Measurements from ENCODE around the gene MCF2L.
A peak's percentile ranks its signal among the peaks of the same experiment; 100 is the strongest.
"Not testable (repeated sequence)": the region's sequence is repeated elsewhere in the genome, so short reads cannot be mapped to it uniquely, and the experiment has no call there.

MCF2L gene

GRCh38 chr13:112932971-112933370 lies 36.0 kb upstream of the MCF2L start:
- TF ChIP-seq CTCF (IDR thresholded peaks at IDR 0.05; ENCODE audit: low read depth, low read length) = no peak
- no peak overlapping the region for H3K4me3 ChIP-seq (ENCODE audit: low read depth, low read length)
- in situ Hi-C loops (cut with HindIII; ENCODE audit: low sequenced_read_pairs) = no loop called here

GRCh38 chr13:112933649-112934048 lies 35.4 kb upstream of the MCF2L start:
- no peak overlapping the region for H3K4me3 ChIP-seq (ENCODE audit: low read depth, low read length)
- in situ Hi-C loops (cut with HindIII; ENCODE audit: low sequenced_read_pairs) = no loop called here
- DNase-seq (ENCODE audit: low read depth, low spot score) = no peak
- no peak for TF ChIP-seq CTCF (IDR thresholded peaks at IDR 0.05; ENCODE audit: low read depth, low read length)

More at GRCh38 chr13:112932971-112933370, 36.0 kb upstream of the MCF2L start:
- DNase-seq (ENCODE audit: low read depth, low spot score) = no peak

GRCh38 chr13:112934078-112934477 lies 34.9 kb upstream of the MCF2L start:
- no peak for DNase-seq (ENCODE audit: low read depth, low spot score)
- no peak for TF ChIP-seq CTCF (IDR thresholded peaks at IDR 0.05; ENCODE audit: low read depth, low read length)
- no peak overlapping the region for H3K4me3 ChIP-seq (ENCODE audit: low read depth, low read length)
- in situ Hi-C loops (cut with HindIII; ENCODE audit: low sequenced_read_pairs) = no loop called here

GRCh38 chr13:112938680-112939079 lies 30.3 kb upstream of the MCF2L start:
- no peak for DNase-seq (ENCODE audit: low read depth, low spot score)
- H3K4me3 ChIP-seq (ENCODE audit: low read depth, low read length) = no peak overlapping the region
- in situ Hi-C loops (cut with HindIII; ENCODE audit: low sequenced_read_pairs) = no loop called here
- TF ChIP-seq CTCF (IDR thresholded peaks at IDR 0.05; ENCODE audit: low read depth, low read length) = no peak

GRCh38 chr13:112940236-112940635 lies 28.8 kb upstream of the MCF2L start:
- in situ Hi-C loops (cut with HindIII; ENCODE audit: low sequenced_read_pairs) = no loop called here
- DNase-seq (ENCODE audit: low read depth, low spot score) = no peak
- no peak for TF ChIP-seq CTCF (IDR thresholded peaks at IDR 0.05; ENCODE audit: low read depth, low read length)
- no peak overlapping the region for H3K4me3 ChIP-seq (ENCODE audit: low read depth, low read length)

GRCh38 chr13:112941349-112941748 lies 27.7 kb upstream of the MCF2L start:
- TF ChIP-seq CTCF (IDR thresholded peaks at IDR 0.05; ENCODE audit: low read depth, low read length) = no peak
- in situ Hi-C loops (cut with HindIII; ENCODE audit: low sequenced_read_pairs) = no loop called here
- DNase-seq (ENCODE audit: low read depth, low spot score) = no peak
- H3K4me3 ChIP-seq (ENCODE audit: low read depth, low read length) = no peak overlapping the region

- peak; percentile 12 for TF ChIP-seq CTCF (IDR thresholded peaks at IDR 0.05; ENCODE audit: low read depth, low read length)
- in situ Hi-C loops (cut with HindIII; ENCODE audit: low sequenced_read_pairs); DNase-seq (ENCODE audit: low read depth, low spot score); H3K4me3 ChIP-seq (ENCODE audit: low read depth, low read length): not testable (repeated sequence)
Measured at GRCh38 chr13:112941765-112942164, 27.2 kb upstream of the MCF2L start.

Measured in astrocyte of the spinal cord (primary cell).